ENCODE data around the gene HNF1B. TPM values are rescaled to one million over a fixed set of nuclear protein-coding genes. Genes with fewer than 3 reads are reported as not detected.

Gene HNF1B
- total RNA-seq, 3 donors from 2014 or later = 0.33 TPM; not detected in 2

- DNase-seq (ENCODE audit: low spot score in 2 of 2) = no peak
- H3K4me3 ChIP-seq = peak overlapping the region; percentile 59 to 85 (median 76)
- H3K27ac ChIP-seq = peak overlapping the region; percentile 91
- H3K36me3 ChIP-seq = no peaks in the 10 kb centered on the region
- H3K27me3 ChIP-seq = peaks cover 0 to 10% of the 10 kb centered on the region in 2 donors
- TF ChIP-seq POLR2AphosphoS5 (IDR thresholded peaks at IDR 0.05) (no peak), CTCF (IDR thresholded peaks at IDR 0.05) (no peak), POLR2A (IDR thresholded peaks at IDR 0.05) (no peak)
- H3K9me3 ChIP-seq = no peaks in the 10 kb centered on the region
- intact Hi-C loops (cut with DNase I; ENCODE audit: low total_unique reads) = no loop called here
- peaks cover 0 to 9% of the 10 kb centered on the region in 2 donors for H3K4me1 ChIP-seq
These were observed 101.0 kb downstream of the HNF1B start for GRCh38 chr17:37643869-37644268.

GRCh38 chr17:37643118-37643766, 101.6 kb downstream of the HNF1B start, which contains the start of gene DDX52:
DDX52 (minus strand) TSS chr17:37643446; CDS start chr17:37643420, 26 bp downstream.
- no peaks in the 10 kb centered on the region for H3K9me3 ChIP-seq
- TF ChIP-seq POLR2AphosphoS5 (IDR thresholded peaks at IDR 0.05) = peak in 2 of 3 donors; percentile 44 to 75
- no peak for TF ChIP-seq CTCF (IDR thresholded peaks at IDR 0.05)
- TF ChIP-seq POLR2A (IDR thresholded peaks at IDR 0.05) = peak; percentile 14
- peaks cover 0 to 10% of the 10 kb centered on the region in 2 donors for H3K27me3 ChIP-seq
- no peaks in the 10 kb centered on the region for H3K36me3 ChIP-seq
- H3K4me3 ChIP-seq = peak within 1 kb of the TSS; percentile 59 to 85 (median 76)
- H3K4me1 ChIP-seq = peaks cover 0 to 9% of the 10 kb centered on the region in 2 donors
- peak; percentile 83 to 84 for DNase-seq (ENCODE audit: low spot score in 2 of 2)
- peak within 1 kb of the TSS; percentile 91 for H3K27ac ChIP-seq
- intact Hi-C loops (cut with DNase I; ENCODE audit: low total_unique reads) = no loop called here

- Histone ChIP-seq H3K4me1 (peaks cover 0 to 9% of the 10 kb centered on the region in 2 donors), H3K9me3 (no peaks in the 10 kb centered on the region), H3K36me3 (no peaks in the 10 kb centered on the region), H3K4me3 (peak overlapping the region; percentile 59 to 85 (median 76)), H3K27ac (peak overlapping the region; percentile 91), H3K27me3 (peaks cover 0 to 9% of the 10 kb centered on the region in 2 donors)
- intact Hi-C loops (cut with DNase I; ENCODE audit: low total_unique reads) = no loop called here
- no peak for DNase-seq (ENCODE audit: low spot score in 2 of 2)
- no peak for TF ChIP-seq POLR2A (IDR thresholded peaks at IDR 0.05)
- no peak for TF ChIP-seq POLR2AphosphoS5 (IDR thresholded peaks at IDR 0.05)
- no peak for TF ChIP-seq CTCF (IDR thresholded peaks at IDR 0.05)
These were observed 102.2 kb downstream of the HNF1B start for GRCh38 chr17:37642681-37643080.

GRCh38 chr17:37640015-37640414, 104.8 kb downstream of the HNF1B start:
- H3K27me3 ChIP-seq = no peaks in the 10 kb centered on the region
- no peaks in the 10 kb centered on the region for H3K36me3 ChIP-seq
- no peak overlapping the region for H3K4me3 ChIP-seq
- intact Hi-C loops (cut with DNase I; ENCODE audit: low total_unique reads) = no loop called here
- peaks cover 0 to 9% of the 10 kb centered on the region in 2 donors for H3K4me1 ChIP-seq
- no peak overlapping the region for H3K27ac ChIP-seq
- TF ChIP-seq POLR2A (IDR thresholded peaks at IDR 0.05) (no peak), POLR2AphosphoS5 (IDR thresholded peaks at IDR 0.05) (no peak), CTCF (IDR thresholded peaks at IDR 0.05) (no peak)
- no peak for DNase-seq (ENCODE audit: low spot score in 2 of 2)
- H3K9me3 ChIP-seq = no peaks in the 10 kb centered on the region

- no peak for DNase-seq (ENCODE audit: low spot score in 2 of 2)
- Histone ChIP-seq H3K4me3 (no peak overlapping the region), H3K36me3 (no peaks in the 10 kb centered on the region), H3K27me3 (no peaks in the 10 kb centered on the region), H3K9me3 (no peaks in the 10 kb centered on the region), H3K27ac (no peak overlapping the region), H3K4me1 (peaks cover 0 to 9% of the 10 kb centered on the region in 2 donors)
- TF ChIP-seq POLR2A (IDR thresholded peaks at IDR 0.05) = no peak
- no peak for TF ChIP-seq CTCF (IDR thresholded peaks at IDR 0.05)
- TF ChIP-seq POLR2AphosphoS5 (IDR thresholded peaks at IDR 0.05) = no peak
- intact Hi-C loops (cut with DNase I; ENCODE audit: low total_unique reads) = no loop called here
These were observed 106.9 kb downstream of the HNF1B start for GRCh38 chr17:37637956-37638355.

Measured in breast epithelium (tissue), 4 donors.